Ishikawa (cell line): ENCODE measurements around the gene ACSL5.

Source experiments
- CEBPB ChIP-seq: IDR thresholded peaks from 2 replicates; pipeline ENCODE4 v1.6.1; 2012
- CREB1 ChIP-seq: IDR thresholded peaks from 2 replicates; pipeline ENCODE4 v1.6.1; 2012; ENCODE audit warnings: low read depth
- EGR1 ChIP-seq: IDR thresholded peaks from 2 replicates; pipeline ENCODE4 v1.6.1; 2012
- EP300 ChIP-seq: IDR thresholded peaks from 2 replicates; pipeline ENCODE4 v1.6.1; 2012; ENCODE audit warnings: borderline replicate concordance
- FOXM1 ChIP-seq: IDR thresholded peaks from 2 replicates; pipeline ENCODE4 v1.6.1; 2012; ENCODE audit warnings: low read depth, borderline replicate concordance
- MAX ChIP-seq: IDR thresholded peaks from 2 replicates; pipeline ENCODE4 v1.6.1; 2012
- NFIC ChIP-seq: IDR thresholded peaks from 2 replicates; pipeline ENCODE4 v1.6.1; 2012
- RAD21 ChIP-seq: IDR thresholded peaks from 2 replicates; pipeline ENCODE4 v1.6.1; 2012; ENCODE audit warnings: low read depth
- REST ChIP-seq: IDR thresholded peaks from 2 replicates; pipeline ENCODE4 v1.6.1; 2012; ENCODE audit warnings: low read depth, mild to moderate bottlenecking
- TAF1 ChIP-seq: IDR thresholded peaks from 2 replicates; pipeline ENCODE4 v1.6.1; 2012; ENCODE audit warnings: low read depth, mild to moderate bottlenecking
- TCF12 ChIP-seq: IDR thresholded peaks from 2 replicates; pipeline ENCODE4 v1.6.1; 2012; ENCODE audit warnings: low read depth
- TEAD4 ChIP-seq: IDR thresholded peaks from 2 replicates; pipeline ENCODE4 v1.6.1; 2012
- YY1 ChIP-seq: IDR thresholded peaks from 2 replicates; pipeline ENCODE4 v1.6.1; 2012; ENCODE audit warnings: low read depth
- ZBTB7A ChIP-seq: IDR thresholded peaks from 2 replicates; pipeline ENCODE4 v1.6.1; 2012; ENCODE audit warnings: low read depth
- TF ChIP-seq, protein P1 (sequence below): IDR thresholded peaks from 2 replicates; pipeline ENCODE4 v1.6.1; 2012

ACSL5 gene

DNA sequence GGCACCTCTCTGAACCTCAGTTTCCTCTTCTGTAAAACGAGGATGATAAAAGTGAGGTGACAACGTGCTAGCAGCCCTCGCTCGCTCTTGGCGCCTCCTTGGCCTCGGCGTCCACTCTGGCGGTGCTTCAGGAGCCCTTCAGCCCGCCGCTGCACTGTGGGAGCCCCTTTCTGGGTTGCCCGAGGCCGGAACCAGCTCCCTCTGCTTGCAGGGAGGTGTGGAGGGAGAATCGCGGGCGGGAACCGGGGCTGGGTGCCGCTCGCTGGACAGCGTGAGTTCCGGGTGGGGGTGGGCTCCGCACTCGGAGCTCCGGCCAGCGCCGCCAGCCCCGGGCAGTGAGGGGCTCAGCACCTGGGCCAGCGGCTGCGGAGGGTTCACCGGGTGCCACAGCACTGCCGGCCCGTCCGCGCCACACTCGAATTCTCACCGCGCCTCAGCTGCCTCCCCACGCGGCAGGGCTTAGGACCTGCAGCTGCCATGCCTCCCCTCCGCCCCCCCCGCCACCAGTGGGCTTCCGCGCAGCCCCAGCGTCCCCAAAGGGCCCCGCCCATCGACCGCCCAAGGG lies 24.3 kb upstream of the ACSL5 start:
- TF ChIP-seq EGR1 (no peak), NFIC (no peak), TAF1 (no peak), TEAD4 (no peak), TCF12 (no peak), REST (no peak)

GRCh38 chr10:112351146-112351545 lies 22.8 kb upstream of the ACSL5 start:
- TF ChIP-seq FOXM1 (no peak), EP300 (no peak), YY1 (no peak), REST (no peak), TEAD4 (no peak), MAX (no peak), EGR1 (no peak), CEBPB (no peak), NFIC (no peak), TCF12 (no peak), ZBTB7A (no peak)
- TF ChIP-seq, protein P1, sequence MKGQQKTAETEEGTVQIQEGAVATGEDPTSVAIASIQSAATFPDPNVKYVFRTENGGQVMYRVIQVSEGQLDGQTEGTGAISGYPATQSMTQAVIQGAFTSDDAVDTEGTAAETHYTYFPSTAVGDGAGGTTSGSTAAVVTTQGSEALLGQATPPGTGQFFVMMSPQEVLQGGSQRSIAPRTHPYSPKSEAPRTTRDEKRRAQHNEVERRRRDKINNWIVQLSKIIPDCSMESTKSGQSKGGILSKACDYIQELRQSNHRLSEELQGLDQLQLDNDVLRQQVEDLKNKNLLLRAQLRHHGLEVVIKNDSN: no peak

DNA sequence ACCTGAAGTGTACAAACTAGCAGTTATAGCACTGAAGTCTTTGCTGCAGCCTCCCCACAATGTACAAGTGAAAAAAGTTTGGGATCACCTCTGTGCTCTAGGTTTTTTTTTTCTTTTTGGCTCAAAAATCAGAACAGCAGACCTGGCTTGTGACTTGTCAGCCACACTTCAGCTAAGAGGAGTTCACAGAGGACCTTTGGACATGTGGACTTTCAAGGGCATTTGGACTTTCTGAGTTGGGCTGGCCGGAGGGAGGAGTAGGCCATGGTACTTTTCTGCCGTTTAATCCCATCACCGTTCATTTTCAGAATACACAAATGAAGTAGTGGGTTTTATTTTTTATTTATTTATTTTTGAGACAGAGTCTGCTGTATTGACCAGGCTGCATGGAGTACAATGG lies 21.9 kb upstream of the ACSL5 start:
- TF ChIP-seq CREB1 (no peak), NFIC (no peak), TAF1 (no peak), EGR1 (no peak)

GRCh38 chr10:112353046-112353445 lies 20.9 kb upstream of the ACSL5 start:
- TF ChIP-seq RAD21: no peak
- no peak for TF ChIP-seq YY1
- TF ChIP-seq TCF12: no peak
- TF ChIP-seq FOXM1: no peak
- no peak for TF ChIP-seq MAX
- no peak for TF ChIP-seq TAF1
- no peak for TF ChIP-seq CEBPB
- TF ChIP-seq CREB1: no peak
- TF ChIP-seq, protein P1: no peak
- no peak for TF ChIP-seq NFIC
- TF ChIP-seq TEAD4: no peak
- no peak for TF ChIP-seq EGR1
- no peak for TF ChIP-seq EP300
- no peak for TF ChIP-seq ZBTB7A
- TF ChIP-seq REST: no peak

DNA sequence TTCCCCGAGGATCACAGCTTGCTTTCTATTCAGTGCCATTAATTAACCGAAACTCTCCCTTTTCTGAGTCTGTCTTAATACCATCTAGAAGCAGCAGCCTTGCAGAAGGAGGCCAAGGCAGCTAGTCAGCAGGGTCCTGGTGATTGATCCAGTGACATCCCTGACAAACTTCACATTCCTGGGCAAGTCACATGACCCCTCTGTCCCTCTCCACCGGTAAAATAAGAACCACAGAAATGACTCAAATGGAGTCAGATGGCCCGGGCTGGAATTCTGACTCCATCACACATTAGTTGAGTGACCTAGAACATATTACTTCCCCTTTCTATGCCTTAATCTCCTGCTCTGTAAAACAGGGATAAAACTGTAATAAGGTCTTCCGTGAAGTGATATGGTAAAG lies 17.2 kb upstream of the ACSL5 start:
- TF ChIP-seq EGR1: no peak
- no peak for TF ChIP-seq FOXM1
- TF ChIP-seq TAF1: no peak
- no peak for TF ChIP-seq RAD21
- TF ChIP-seq NFIC: no peak
- TF ChIP-seq MAX: no peak
- no peak for TF ChIP-seq TCF12
- TF ChIP-seq EP300: no peak
- TF ChIP-seq, protein P1: no peak
- no peak for TF ChIP-seq CEBPB
